HEK293T (cell line): Measurements from ENCODE around the gene SERPINA6.
"Not testable (repeated sequence)": the region's sequence is repeated elsewhere in the genome, so short reads cannot be mapped to it uniquely, and the experiment has no call there.

Experiments
- CTBP1 ChIP-seq: fragments of 450-650 bp; IDR thresholded peaks from 2 replicates; pipeline ENCODE4 v1.6.1; 2016; ENCODE audit warnings: borderline replicate concordance
- FOXK2 ChIP-seq: fragments of 450-650 bp; IDR thresholded peaks from 2 replicates; pipeline ENCODE4 v1.6.1; 2016; ENCODE audit warnings: mild to moderate bottlenecking
- FOXM1 ChIP-seq: fragments of 450-650 bp; IDR thresholded peaks from 2 replicates; pipeline ENCODE4 v1.6.1; 2017; ENCODE audit warnings: mild to moderate bottlenecking, borderline replicate concordance
- SP1 ChIP-seq: fragments of 450-650 bp; IDR thresholded peaks from 2 replicates; pipeline ENCODE4 v1.6.1; 2017

- not testable (repeated sequence) for TF ChIP-seq SP1, FOXK2, FOXM1, CTBP1
These were observed 46.1 kb downstream of the SERPINA6 start for GRCh38 chr14:94276898-94277561.
